Spleen (tissue), 11 donors: ENCODE data around the gene NTMT2. TPM values are rescaled to one million over a fixed set of nuclear protein-coding genes. Genes with fewer than 3 reads are reported as not detected.

ENCODE experiments used
- DNase-seq: peaks from one replicate; pipeline ENCODE4 v3.0.0-alpha.2; 2020
- H3K27ac ChIP-seq, 8 donors: fragments of 200-600 bp; sonication (generic) in 7 of 8; 1 replicate in 4 of 8; 2 replicates in 4 of 8; pipeline versions ENCODE4 v1.5.0 to v1.8.0; 2016 to 2021; ENCODE audit warnings: inconsistent platforms in 4 of 8, mild to moderate bottlenecking in 4 of 8, moderate library complexity in 1 of 8
- H3K27me3 ChIP-seq, 7 donors: fragments of 200-600 bp; sonication (generic) in 6 of 7; replicated peaks in 1 of 7; 1 replicate in 4 of 7; 2 replicates in 3 of 7; pipeline versions ENCODE4 v1.5.0 to v1.8.0; 2016 to 2021; ENCODE audit warnings: inconsistent platforms in 3 of 7, mild to moderate bottlenecking in 1 of 7
- H3K36me3 ChIP-seq, 6 donors: fragments of 200-600 bp; sonication (generic) in 5 of 6; 1 replicate in 4 of 6; 2 replicates in 2 of 6; pipeline versions ENCODE4 v1.5.0 to v1.8.0; 2016 to 2021; ENCODE audit warnings: inconsistent platforms in 2 of 6
- H3K4me1 ChIP-seq, 6 donors: fragments of 200-600 bp; sonication (generic) in 5 of 6; 1 replicate in 3 of 6; 2 replicates in 3 of 6; pipeline versions ENCODE4 v1.5.0 to v1.8.0; 2016 to 2021; ENCODE audit warnings: inconsistent platforms in 3 of 6
- H3K4me3 ChIP-seq, 8 donors: fragments of 200-600 bp; sonication (generic) in 7 of 8; 1 replicate in 4 of 8; 2 replicates in 4 of 8; pipeline versions ENCODE4 v1.5.0 to v1.8.0; 2016 to 2021; ENCODE audit warnings: inconsistent platforms in 4 of 8, mild to moderate bottlenecking in 4 of 8, moderate library complexity in 2 of 8
- H3K9me3 ChIP-seq, 8 donors: fragments of 200-600 bp; sonication (generic) in 7 of 8; 1 replicate in 4 of 8; 2 replicates in 4 of 8; pipeline versions ENCODE4 v1.5.0 to v1.8.0; 2016 to 2021; ENCODE audit warnings: inconsistent platforms in 4 of 8
- CTCF ChIP-seq, 11 experiments: fragments of 200-600 bp in 7 of 11; fragments of 450-650 bp in 4 of 11; sonication (generic) in 4 of 11; IDR thresholded peaks in 8 of 11; conservative IDR thresholded peaks in 3 of 11; 1 replicate in 7 of 11; 2 replicates in 4 of 11; pipeline versions ENCODE4 v1.4.0 to v1.8.0; 2016 to 2021; ENCODE audit warnings: antibody characterized with exemption in 11 of 11, inconsistent platforms in 4 of 11, mild to moderate bottlenecking in 1 of 11
- POLR2A ChIP-seq, 3 donors: fragments of 450-650 bp; IDR thresholded peaks; one replicate each; pipeline ENCODE4 v1.5.1; 2017; ENCODE audit warnings: antibody characterized with exemption in 3 of 3, mild to moderate bottlenecking in 1 of 3
- POLR2AphosphoS5 ChIP-seq, 3 donors: sonication (generic); formaldehyde crosslinking; IDR thresholded peaks; one replicate each; pipeline ENCODE4 v1.5.1; 2017; ENCODE audit warnings: antibody characterized with exemption in 3 of 3
- WGBS, 5 donors: extraction: QIAGEN DNeasy Blood & Tissue Kit in 3 of 5; methylation state at CpG; one replicate each; pipeline versions ENCODE4 v1.1.5 to v1.1.7; 2013 to 2018; 5-methylcytosine and 5-hydroxymethylcytosine counted together
- intact Hi-C: fragments of 100-400 bp; cut with DNase I; formaldehyde crosslinking; loops from one replicate; pipeline ENCODE4 v1.15.0; 2023; ENCODE audit warnings: low total_unique reads
- polyA plus RNA-seq, 3 donors: library from polyadenylated mRNA; stranded (reverse); fragments of 200-250 nt; gene quantifications; one replicate each; pipeline ENCODE4 v1.2.1, GENCODE V29; 2013
- total RNA-seq, 7 donors: library from RNA; depleted of rRNA in 3 of 7; stranded (reverse); fragments of >200 nt in 3 of 7; fragmentation: NEBNext Ultra II Directional in 4 of 7; extraction: Animal tissue kit (Norgen Biotek cat#: 25700) in 4 of 7; gene quantifications; one replicate each; pipeline versions ENCODE4 v1.1.0 to v1.2.1, GENCODE V29; 2016 to 2021
- donor health status: healthy with polysubstance abuse.
- donor health status: DM: no; HTN: no; CAD: no; lungs with moderate emphysema.
- donor health status: DM: no; HTN: no; CAD: no.
- donor health status: Bipolar disorder and iron deficiency.
- donor health status: healthy.
- donor health status: DM: no; HTN: no; CAD: no.
- donor health status: DM: yes; HTN: yes; CAD: no.

Gene NTMT2
- total and polyA plus RNA-seq, 10 donors: not detected

GRCh38 chr1:170203693-170204092 is 57.9 kb downstream of the NTMT2 start:
- H3K36me3 ChIP-seq: no peaks in the 10 kb centered on the region
- no peak overlapping the region for H3K27ac ChIP-seq
- no peaks in the 10 kb centered on the region for H3K4me1 ChIP-seq
- H3K27me3 ChIP-seq: no peaks in the 10 kb centered on the region
- no peak for DNase-seq
- TF ChIP-seq POLR2A (IDR thresholded peaks at IDR 0.05): no peak
- no peak for TF ChIP-seq POLR2AphosphoS5 (IDR thresholded peaks at IDR 0.05)
- TF ChIP-seq CTCF (IDR thresholded peaks at IDR 0.05 in 8 of 11, conservative IDR thresholded peaks at IDR 0.05 in 3 of 11): no peak
- intact Hi-C loops: no loop called here
- H3K4me3 ChIP-seq: no peak overlapping the region
- H3K9me3 ChIP-seq: peaks cover 0 to 18% (median 7%) of the 10 kb centered on the region in 8 donors

GRCh38 chr1:170204121-170204520 is 58.4 kb downstream of the NTMT2 start:
- no peak overlapping the region for H3K4me3 ChIP-seq
- intact Hi-C loops: no loop called here
- H3K27ac ChIP-seq: no peak overlapping the region
- no peaks in the 10 kb centered on the region for H3K4me1 ChIP-seq
- 58 to 76% (median 65%) methylated on average over 3 of the region's 3 CpGs for WGBS, 5 donors
- no peak for DNase-seq
- H3K36me3 ChIP-seq: no peaks in the 10 kb centered on the region
- peaks cover 0 to 18% (median 7%) of the 10 kb centered on the region in 8 donors for H3K9me3 ChIP-seq
- TF ChIP-seq POLR2AphosphoS5 (IDR thresholded peaks at IDR 0.05): no peak
- TF ChIP-seq POLR2A (IDR thresholded peaks at IDR 0.05): no peak
- TF ChIP-seq CTCF (IDR thresholded peaks at IDR 0.05 in 8 of 11, conservative IDR thresholded peaks at IDR 0.05 in 3 of 11): no peak
- H3K27me3 ChIP-seq: no peaks in the 10 kb centered on the region

- H3K9me3 ChIP-seq: peaks cover 0 to 18% (median 7%) of the 10 kb centered on the region in 8 donors
- no peak overlapping the region for H3K27ac ChIP-seq
- no peak for DNase-seq
- H3K4me1 ChIP-seq: no peaks in the 10 kb centered on the region
- TF ChIP-seq POLR2A (IDR thresholded peaks at IDR 0.05) (no peak), POLR2AphosphoS5 (IDR thresholded peaks at IDR 0.05) (no peak), CTCF (IDR thresholded peaks at IDR 0.05 in 8 of 11, conservative IDR thresholded peaks at IDR 0.05 in 3 of 11) (no peak)
- no peak overlapping the region for H3K4me3 ChIP-seq
- intact Hi-C loops: no loop called here
- H3K36me3 ChIP-seq: no peaks in the 10 kb centered on the region
- H3K27me3 ChIP-seq: no peaks in the 10 kb centered on the region
These were observed 59.5 kb downstream of the NTMT2 start for GRCh38 chr1:170205301-170205700.

- Histone ChIP-seq H3K27ac (no peak overlapping the region), H3K9me3 (peaks cover 0 to 18% (median 7%) of the 10 kb centered on the region in 8 donors), H3K27me3 (peaks cover 0 to 14% (median 0%) of the 10 kb centered on the region in 7 donors), H3K4me1 (no peaks in the 10 kb centered on the region), H3K36me3 (no peaks in the 10 kb centered on the region), H3K4me3 (no peak overlapping the region)
- TF ChIP-seq POLR2A (IDR thresholded peaks at IDR 0.05): no peak
- TF ChIP-seq POLR2AphosphoS5 (IDR thresholded peaks at IDR 0.05): no peak
- no peak for DNase-seq
- intact Hi-C loops: no loop called here
These were observed 63.4 kb downstream of the NTMT2 start for GRCh38 chr1:170209125-170209524.

- Histone ChIP-seq H3K9me3 (peaks cover 0 to 18% (median 7%) of the 10 kb centered on the region in 8 donors), H3K4me3 (no peak overlapping the region), H3K4me1 (no peaks in the 10 kb centered on the region), H3K27ac (no peak overlapping the region), H3K36me3 (no peaks in the 10 kb centered on the region), H3K27me3 (peaks cover 0 to 17% (median 0%) of the 10 kb centered on the region in 7 donors)
- no peak for DNase-seq
- 64 to 81% (median 71%) methylated on average over 3 of the region's 3 CpGs for WGBS, 5 donors
- intact Hi-C loops: no loop called here
- TF ChIP-seq CTCF (IDR thresholded peaks at IDR 0.05 in 8 of 11, conservative IDR thresholded peaks at IDR 0.05 in 3 of 11): no peak
- TF ChIP-seq POLR2A (IDR thresholded peaks at IDR 0.05): no peak
These were observed 64.4 kb downstream of the NTMT2 start for GRCh38 chr1:170210142-170210541.
